Measurements from ENCODE around the gene TRIM31.

Gene TRIM31, protein sequence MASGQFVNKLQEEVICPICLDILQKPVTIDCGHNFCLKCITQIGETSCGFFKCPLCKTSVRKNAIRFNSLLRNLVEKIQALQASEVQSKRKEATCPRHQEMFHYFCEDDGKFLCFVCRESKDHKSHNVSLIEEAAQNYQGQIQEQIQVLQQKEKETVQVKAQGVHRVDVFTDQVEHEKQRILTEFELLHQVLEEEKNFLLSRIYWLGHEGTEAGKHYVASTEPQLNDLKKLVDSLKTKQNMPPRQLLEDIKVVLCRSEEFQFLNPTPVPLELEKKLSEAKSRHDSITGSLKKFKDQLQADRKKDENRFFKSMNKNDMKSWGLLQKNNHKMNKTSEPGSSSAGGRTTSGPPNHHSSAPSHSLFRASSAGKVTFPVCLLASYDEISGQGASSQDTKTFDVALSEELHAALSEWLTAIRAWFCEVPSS

GRCh38 chr6:30113003-30113759, at the start of gene TRIM31:
Gene TRIM31 (minus strand): TSS chr6:30113090. CDS start chr6:30112805, 285 bp downstream.
- Histone ChIP-seq H3K9me3 (replicated peaks; ENCODE audit: insufficient read depth, low read length) (no peaks in the 10 kb centered on the region), H4K20me1 (ENCODE audit: insufficient read depth, low read length) (no peaks in the 10 kb centered on the region), H2AFZ (ENCODE audit: low read length) (no peak within 1 kb of the TSS), H3K79me2 (ENCODE audit: low read length) (no peaks in the 10 kb centered on the region), H3K36me3 (replicated peaks; ENCODE audit: insufficient read depth, low read length) (no peaks in the 10 kb centered on the region), H3K27ac (ENCODE audit: low read length) (no peak within 1 kb of the TSS), H3K9me2 (replicated peaks; ENCODE audit: insufficient read depth, low read length) (no peaks in the 10 kb centered on the region), H3K27me3 (replicated peaks; ENCODE audit: insufficient read depth, low read length) (no peaks in the 10 kb centered on the region), H3K4me3 (ENCODE audit: low read length) (no peak within 1 kb of the TSS), H3K4me1 (ENCODE audit: low read length) (peaks cover 13% of the 10 kb centered on the region), H3K4me2 (ENCODE audit: low read depth, low read length) (peak within 1 kb of the TSS; percentile 27; the same call in 1 of the 2 replicates), H3F3A (ENCODE audit: insufficient read depth, low read length) (peaks cover 9% of the 10 kb centered on the region; the same call in 1 of the 2 replicates), H3K9ac (ENCODE audit: low read length) (no peak within 1 kb of the TSS)
- TF ChIP-seq EZH2phosphoT487 (IDR thresholded peaks at IDR 0.05; ENCODE audit: low read length) (no peak), EZH2 (optimal IDR thresholded peaks at IDR 0.05; ENCODE audit: low read depth, low read length) (no peak)
- TF ChIP-seq, protein P1, sequence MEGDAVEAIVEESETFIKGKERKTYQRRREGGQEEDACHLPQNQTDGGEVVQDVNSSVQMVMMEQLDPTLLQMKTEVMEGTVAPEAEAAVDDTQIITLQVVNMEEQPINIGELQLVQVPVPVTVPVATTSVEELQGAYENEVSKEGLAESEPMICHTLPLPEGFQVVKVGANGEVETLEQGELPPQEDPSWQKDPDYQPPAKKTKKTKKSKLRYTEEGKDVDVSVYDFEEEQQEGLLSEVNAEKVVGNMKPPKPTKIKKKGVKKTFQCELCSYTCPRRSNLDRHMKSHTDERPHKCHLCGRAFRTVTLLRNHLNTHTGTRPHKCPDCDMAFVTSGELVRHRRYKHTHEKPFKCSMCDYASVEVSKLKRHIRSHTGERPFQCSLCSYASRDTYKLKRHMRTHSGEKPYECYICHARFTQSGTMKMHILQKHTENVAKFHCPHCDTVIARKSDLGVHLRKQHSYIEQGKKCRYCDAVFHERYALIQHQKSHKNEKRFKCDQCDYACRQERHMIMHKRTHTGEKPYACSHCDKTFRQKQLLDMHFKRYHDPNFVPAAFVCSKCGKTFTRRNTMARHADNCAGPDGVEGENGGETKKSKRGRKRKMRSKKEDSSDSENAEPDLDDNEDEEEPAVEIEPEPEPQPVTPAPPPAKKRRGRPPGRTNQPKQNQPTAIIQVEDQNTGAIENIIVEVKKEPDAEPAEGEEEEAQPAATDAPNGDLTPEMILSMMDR (IDR thresholded peaks at IDR 0.05; ENCODE audit: low read length), result no peak
- peak; percentile 80 for DNase-seq

GRCh38 chr6:30162265-30163089, 49.6 kb upstream of the TRIM31 start:
- Histone ChIP-seq H3K36me3 (replicated peaks; ENCODE audit: insufficient read depth, low read length) (no peaks in the 10 kb centered on the region), H3K9me3 (replicated peaks; ENCODE audit: insufficient read depth, low read length) (no peaks in the 10 kb centered on the region), H3K4me1 (ENCODE audit: low read length) (peaks cover 5% of the 10 kb centered on the region; the same call in 1 of the 2 replicates), H3K4me2 (ENCODE audit: low read depth, low read length) (peak overlapping the region; percentile 22; the same call in 1 of the 2 replicates), H3K9me2 (replicated peaks; ENCODE audit: insufficient read depth, low read length) (no peaks in the 10 kb centered on the region), H2AFZ (ENCODE audit: low read length) (no peak overlapping the region), H3K4me3 (ENCODE audit: low read length) (no peak overlapping the region; the same call in 1 of the 2 replicates), H3K79me2 (ENCODE audit: low read length) (no peaks in the 10 kb centered on the region), H3K9ac (ENCODE audit: low read length) (no peak overlapping the region), H3K27ac (ENCODE audit: low read length) (no peak overlapping the region), H4K20me1 (ENCODE audit: insufficient read depth, low read length) (no peaks in the 10 kb centered on the region), H3K27me3 (replicated peaks; ENCODE audit: insufficient read depth, low read length) (0 out of 2 replicates have a peak, but pooled peaks cover 5% of the 10 kb centered on the region), H3F3A (ENCODE audit: insufficient read depth, low read length) (peaks cover 4% of the 10 kb centered on the region; the same call in 1 of the 2 replicates)
- no peak for DNase-seq
- no peak for TF ChIP-seq EZH2 (optimal IDR thresholded peaks at IDR 0.05; ENCODE audit: low read depth, low read length)
- TF ChIP-seq, protein P1 (IDR thresholded peaks at IDR 0.05; ENCODE audit: low read length), result no peak
- TF ChIP-seq EZH2phosphoT487 (IDR thresholded peaks at IDR 0.05; ENCODE audit: low read length), result no peak

DNA sequence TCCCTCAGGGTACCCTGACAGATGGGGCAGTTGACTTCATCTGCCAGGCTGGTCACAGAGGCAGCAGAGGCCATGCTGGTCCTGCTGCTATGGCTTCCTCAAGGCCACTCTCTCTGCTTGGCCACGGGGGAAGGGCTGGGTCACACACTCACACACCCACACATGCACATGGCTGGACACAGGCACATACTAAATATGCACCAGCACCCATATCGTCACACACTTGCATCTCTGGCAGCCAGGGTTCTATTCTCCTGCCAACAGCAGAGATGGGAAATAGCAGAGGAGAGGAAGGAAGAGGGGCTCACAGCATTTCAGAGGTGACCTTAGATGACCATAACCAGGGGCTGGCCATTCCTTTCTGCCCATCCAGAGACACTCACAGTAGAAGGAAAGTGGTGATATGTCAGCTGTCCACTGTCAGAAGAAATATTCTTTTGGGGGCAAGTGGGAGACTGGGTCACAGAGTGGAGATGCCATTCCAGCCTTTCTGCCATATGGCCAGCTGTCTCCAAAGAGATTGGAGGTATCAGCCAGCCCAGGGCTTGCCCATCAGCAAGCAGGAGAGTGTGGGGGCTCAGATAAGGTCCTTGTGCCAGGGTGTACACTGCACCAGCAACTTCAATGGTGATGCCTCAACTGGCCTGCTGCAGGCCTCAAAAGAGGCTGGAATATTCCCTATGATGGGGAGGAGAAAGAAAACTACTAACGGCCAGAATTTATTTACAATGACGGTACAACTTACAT, 48.1 kb upstream of the TRIM31 start, which contains the start of gene TRIM10:
Gene TRIM10, minus strand, starts transcription at position 427 of the 747 bp plus-strand sequence. Its CDS starts 353 bp downstream, at position 74.
- Histone ChIP-seq H3K4me3 (ENCODE audit: low read length) (no peak within 1 kb of the TSS), H3F3A (ENCODE audit: insufficient read depth, low read length) (peaks cover 4% of the 10 kb centered on the region; the same call in 1 of the 2 replicates), H3K36me3 (replicated peaks; ENCODE audit: insufficient read depth, low read length) (no peaks in the 10 kb centered on the region), H3K79me2 (ENCODE audit: low read length) (no peaks in the 10 kb centered on the region), H3K27ac (ENCODE audit: low read length) (no peak within 1 kb of the TSS), H3K9me2 (replicated peaks; ENCODE audit: insufficient read depth, low read length) (no peaks in the 10 kb centered on the region), H3K9ac (ENCODE audit: low read length) (no peak within 1 kb of the TSS), H4K20me1 (ENCODE audit: insufficient read depth, low read length) (no peaks in the 10 kb centered on the region), H3K27me3 (replicated peaks; ENCODE audit: insufficient read depth, low read length) (0 out of 2 replicates have a peak, but pooled peaks cover 5% of the 10 kb centered on the region), H3K4me2 (ENCODE audit: low read depth, low read length) (no peak within 1 kb of the TSS), H3K4me1 (ENCODE audit: low read length) (peaks cover 5% of the 10 kb centered on the region; the same call in 1 of the 2 replicates), H3K9me3 (replicated peaks; ENCODE audit: insufficient read depth, low read length) (no peaks in the 10 kb centered on the region), H2AFZ (ENCODE audit: low read length) (no peak within 1 kb of the TSS)
- no peak for TF ChIP-seq EZH2 (optimal IDR thresholded peaks at IDR 0.05; ENCODE audit: low read depth, low read length)
- TF ChIP-seq, protein P1 (IDR thresholded peaks at IDR 0.05; ENCODE audit: low read length), result no peak
- no peak for TF ChIP-seq EZH2phosphoT487 (IDR thresholded peaks at IDR 0.05; ENCODE audit: low read length)
- DNase-seq, result no peak
